Liver (tissue), 9 donors: ENCODE measurements around the gene DDX25. TPM values are rescaled to one million over a fixed set of nuclear protein-coding genes. Genes with fewer than 3 reads are reported as not detected.

ENCODE experiments used
- DNase-seq: peaks from one replicate; pipeline ENCODE4 v3.0.0-alpha.2; 2017; ENCODE audit warnings: low spot score
- H3K27ac ChIP-seq, 2 donors: one replicate each; pipeline ENCODE4 v1.7.0; 2013; ENCODE audit warnings: inconsistent platforms in 2 of 2, low read length in 2 of 2, control low read depth in 1 of 2, low read depth in 1 of 2, mild to moderate bottlenecking in 1 of 2
- H3K27me3 ChIP-seq, 4 donors: one replicate each; pipeline versions ENCODE4 v1.6.1 to v1.7.0; 2013; ENCODE audit warnings: low read length in 3 of 4, inconsistent platforms in 1 of 4, mild to moderate bottlenecking in 1 of 4, moderate library complexity in 1 of 4; ENCODE audit not compliant: control insufficient read depth in 4 of 4, insufficient read depth in 4 of 4
- H3K36me3 ChIP-seq, 4 donors: one replicate each; pipeline versions ENCODE4 v1.6.1 to v1.7.0; 2013; ENCODE audit warnings: low read length in 3 of 4, mild to moderate bottlenecking in 3 of 4, low read depth in 1 of 4, moderate library complexity in 1 of 4; ENCODE audit not compliant: control insufficient read depth in 4 of 4, insufficient read depth in 3 of 4
- H3K4me1 ChIP-seq, 4 donors: one replicate each; pipeline versions ENCODE4 v1.6.1 to v1.7.0; 2013; ENCODE audit warnings: low read length in 3 of 4, mild to moderate bottlenecking in 3 of 4, moderate library complexity in 1 of 4; ENCODE audit not compliant: control insufficient read depth in 4 of 4, insufficient read depth in 4 of 4
- H3K4me3 ChIP-seq, 3 donors: one replicate each; pipeline versions ENCODE4 v1.6.1 to v1.7.0; 2013; ENCODE audit warnings: low read length in 3 of 3, control low read depth in 1 of 3, low read depth in 1 of 3, mild to moderate bottlenecking in 1 of 3
- H3K9ac ChIP-seq, 2 donors: one replicate each; pipeline ENCODE4 v1.7.0; 2013; ENCODE audit warnings: low read length in 2 of 2, mild to moderate bottlenecking in 2 of 2, moderate library complexity in 2 of 2, control low read depth in 1 of 2, low read depth in 1 of 2
- H3K9me3 ChIP-seq, 4 donors: one replicate each; pipeline versions ENCODE4 v1.6.1 to v1.7.0; 2013; ENCODE audit warnings: low read length in 3 of 4; ENCODE audit not compliant: control insufficient read depth in 4 of 4
- EGR1 ChIP-seq, 2 donors: IDR thresholded peaks; 2 replicates each; pipeline ENCODE4 v1.6.1; 2016 to 2018; ENCODE audit warnings: antibody characterized with exemption in 2 of 2, low read depth in 2 of 2
- FOXA2 ChIP-seq: IDR thresholded peaks from 2 replicates; pipeline ENCODE4 v1.6.1; 2016; ENCODE audit warnings: antibody characterized with exemption
- GABPA ChIP-seq, 2 donors: IDR thresholded peaks in 1 of 2; conservative IDR thresholded peaks in 1 of 2; 2 replicates each; pipeline ENCODE4 v1.6.1; 2016; ENCODE audit warnings: antibody characterized with exemption in 2 of 2, mild to moderate bottlenecking in 1 of 2, moderate library complexity in 1 of 2
- HNF4A ChIP-seq, 2 donors: conservative IDR thresholded peaks; 2 replicates each; pipeline ENCODE4 v1.6.1; 2016; ENCODE audit warnings: antibody characterized with exemption in 2 of 2, mild to moderate bottlenecking in 2 of 2
- HNF4G ChIP-seq: IDR thresholded peaks from 2 replicates; pipeline ENCODE4 v1.6.1; 2016; ENCODE audit warnings: antibody characterized with exemption
- MAX ChIP-seq: IDR thresholded peaks from 2 replicates; pipeline ENCODE4 v1.6.1; 2016; ENCODE audit warnings: antibody characterized with exemption
- NR2F2 ChIP-seq: IDR thresholded peaks from 2 replicates; pipeline ENCODE4 v1.6.1; 2016; ENCODE audit warnings: antibody characterized with exemption
- RAD21 ChIP-seq, 2 donors: IDR thresholded peaks; 2 replicates each; pipeline ENCODE4 v1.6.1; 2016; ENCODE audit warnings: antibody characterized with exemption in 2 of 2, mild to moderate bottlenecking in 2 of 2
- SP1 ChIP-seq: IDR thresholded peaks from 2 replicates; pipeline ENCODE4 v1.6.1; 2018; ENCODE audit warnings: antibody characterized with exemption, mild to moderate bottlenecking
- TAF1 ChIP-seq: conservative IDR thresholded peaks from 2 replicates; pipeline ENCODE4 v1.6.1; 2016; ENCODE audit warnings: antibody characterized with exemption, mild to moderate bottlenecking
- YY1 ChIP-seq: IDR thresholded peaks from 2 replicates; pipeline ENCODE4 v1.6.1; 2016; ENCODE audit warnings: antibody characterized with exemption, mild to moderate bottlenecking
- WGBS: extraction: QIAGEN DNeasy Blood & Tissue Kit; methylation state at CpG from one replicate; pipeline ENCODE4 v1.1.7; 2013; 5-methylcytosine and 5-hydroxymethylcytosine counted together
- polyA plus RNA-seq, 2 donors: library from polyadenylated mRNA; stranded (reverse) in 1 of 2; unstranded in 1 of 2; fragments of 200-250 nt in 1 of 2; fragments of >200 nt in 1 of 2; fragmentation: Nextera tagmentation in 1 of 2; extraction: Ambion mirVana in 1 of 2; gene quantifications; one replicate each; pipeline versions ENCODE4 v1.2.1 to v1.2.3, GENCODE V29; 2013 to 2015
- total RNA-seq, 2 donors: library from RNA; depleted of rRNA; stranded (reverse); fragments of >200 nt; gene quantifications; one replicate each; pipeline ENCODE4 v1.2.3, GENCODE V29; 2014
- TF ChIP-seq, protein P1 (sequence below): IDR thresholded peaks from 2 replicates; pipeline ENCODE4 v1.6.1; 2016; ENCODE audit warnings: antibody characterized with exemption
- TF ChIP-seq, protein P2 (sequence below): IDR thresholded peaks from 2 replicates; pipeline ENCODE4 v1.6.1; 2016; ENCODE audit warnings: antibody characterized with exemption, mild to moderate bottlenecking
- TF ChIP-seq, protein P3 (sequence below): fragments of 150-350 bp; IDR thresholded peaks from 2 replicates; pipeline ENCODE4 v1.5.1; 2017; ENCODE audit warnings: improper control_type of control experiment, low read depth, low read length; ENCODE audit not compliant: missing input control
- TF ChIP-seq, protein P4 (sequence below): IDR thresholded peaks from 2 replicates; pipeline ENCODE4 v1.6.1; 2016; ENCODE audit warnings: antibody characterized with exemption
- donor health status: healthy.
- donor health status: healthy.
- donor health status: healthy.
- donor health status: healthy.
- donor health status: healthy.

Gene DDX25
- total and polyA plus RNA-seq, 4 donors, result 0.07 to 0.79 (median 0.31) TPM

DNA sequence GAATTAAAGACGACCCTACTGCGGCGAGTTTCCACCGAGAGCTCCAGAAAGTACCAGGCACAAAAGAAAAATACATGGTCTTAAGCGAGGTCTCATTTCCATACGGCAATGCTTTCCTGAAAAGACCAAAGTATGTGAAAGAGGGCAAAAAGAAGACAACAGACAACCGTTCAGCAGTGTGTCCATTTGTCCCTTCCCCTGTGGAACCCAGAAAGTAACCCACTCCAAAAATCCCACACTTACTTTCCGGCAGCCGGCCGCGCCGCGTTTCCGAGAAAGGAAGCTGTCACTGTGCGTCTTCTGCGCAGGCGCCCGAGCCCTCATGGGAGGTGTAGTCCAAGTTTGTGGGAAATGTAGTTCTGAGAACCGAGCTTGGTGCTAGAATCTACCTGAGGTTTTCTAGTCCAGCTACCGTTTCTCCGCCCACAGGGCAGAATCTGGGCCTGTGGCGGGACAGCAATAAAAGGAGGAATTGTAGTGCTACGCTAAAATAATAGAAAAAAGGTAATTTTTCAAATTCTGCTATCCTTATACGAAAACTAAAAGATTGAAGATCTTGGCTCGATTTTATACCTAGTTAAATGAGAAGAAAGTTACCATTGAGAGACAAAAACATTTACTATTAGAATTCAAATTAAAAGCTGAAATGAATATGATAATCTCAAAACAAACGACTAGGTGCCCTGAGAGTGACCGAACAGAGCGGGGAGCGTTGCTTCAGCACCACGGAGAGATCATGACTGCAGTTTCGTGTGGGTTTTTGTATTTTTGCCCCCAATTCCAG lies 1.2 kb upstream of the DDX25 start, which contains the start of gene PUS3:
TSS of gene PUS3 (minus strand) at position 280 of the 784 bp plus-strand sequence. CDS start 6,922 bp downstream, outside the sequence.
- H3K27ac ChIP-seq, result peak within 1 kb of the TSS; percentile 80 to 98
- peaks cover 7 to 23% (median 12%) of the 10 kb centered on the region in 4 donors for H3K4me1 ChIP-seq
- WGBS, result 3% methylated on average over 31 of the region's 31 CpGs
- H3K9ac ChIP-seq, result peak within 1 kb of the TSS; percentile 67 to 90
- H3K9me3 ChIP-seq, result no peaks in the 10 kb centered on the region
- H3K4me3 ChIP-seq, result peak within 1 kb of the TSS; percentile 74 to 98 (median 91)
- no peaks in the 10 kb centered on the region for H3K27me3 ChIP-seq
- H3K36me3 ChIP-seq, result peaks cover 3 to 11% (median 6%) of the 10 kb centered on the region in 4 donors
- peak; percentile 86 for DNase-seq
- TF ChIP-seq, protein P1, sequence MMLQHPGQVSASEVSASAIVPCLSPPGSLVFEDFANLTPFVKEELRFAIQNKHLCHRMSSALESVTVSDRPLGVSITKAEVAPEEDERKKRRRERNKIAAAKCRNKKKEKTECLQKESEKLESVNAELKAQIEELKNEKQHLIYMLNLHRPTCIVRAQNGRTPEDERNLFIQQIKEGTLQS, result no peak
- no peak for TF ChIP-seq HNF4G
- peak; percentile 54 for TF ChIP-seq MAX
- peak; percentile 31 for TF ChIP-seq SP1
- TF ChIP-seq, protein P2, sequence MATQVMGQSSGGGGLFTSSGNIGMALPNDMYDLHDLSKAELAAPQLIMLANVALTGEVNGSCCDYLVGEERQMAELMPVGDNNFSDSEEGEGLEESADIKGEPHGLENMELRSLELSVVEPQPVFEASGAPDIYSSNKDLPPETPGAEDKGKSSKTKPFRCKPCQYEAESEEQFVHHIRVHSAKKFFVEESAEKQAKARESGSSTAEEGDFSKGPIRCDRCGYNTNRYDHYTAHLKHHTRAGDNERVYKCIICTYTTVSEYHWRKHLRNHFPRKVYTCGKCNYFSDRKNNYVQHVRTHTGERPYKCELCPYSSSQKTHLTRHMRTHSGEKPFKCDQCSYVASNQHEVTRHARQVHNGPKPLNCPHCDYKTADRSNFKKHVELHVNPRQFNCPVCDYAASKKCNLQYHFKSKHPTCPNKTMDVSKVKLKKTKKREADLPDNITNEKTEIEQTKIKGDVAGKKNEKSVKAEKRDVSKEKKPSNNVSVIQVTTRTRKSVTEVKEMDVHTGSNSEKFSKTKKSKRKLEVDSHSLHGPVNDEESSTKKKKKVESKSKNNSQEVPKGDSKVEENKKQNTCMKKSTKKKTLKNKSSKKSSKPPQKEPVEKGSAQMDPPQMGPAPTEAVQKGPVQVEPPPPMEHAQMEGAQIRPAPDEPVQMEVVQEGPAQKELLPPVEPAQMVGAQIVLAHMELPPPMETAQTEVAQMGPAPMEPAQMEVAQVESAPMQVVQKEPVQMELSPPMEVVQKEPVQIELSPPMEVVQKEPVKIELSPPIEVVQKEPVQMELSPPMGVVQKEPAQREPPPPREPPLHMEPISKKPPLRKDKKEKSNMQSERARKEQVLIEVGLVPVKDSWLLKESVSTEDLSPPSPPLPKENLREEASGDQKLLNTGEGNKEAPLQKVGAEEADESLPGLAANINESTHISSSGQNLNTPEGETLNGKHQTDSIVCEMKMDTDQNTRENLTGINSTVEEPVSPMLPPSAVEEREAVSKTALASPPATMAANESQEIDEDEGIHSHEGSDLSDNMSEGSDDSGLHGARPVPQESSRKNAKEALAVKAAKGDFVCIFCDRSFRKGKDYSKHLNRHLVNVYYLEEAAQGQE, result peak; percentile 99
- TF ChIP-seq TAF1, result peak; percentile 84
- TF ChIP-seq, protein P3, sequence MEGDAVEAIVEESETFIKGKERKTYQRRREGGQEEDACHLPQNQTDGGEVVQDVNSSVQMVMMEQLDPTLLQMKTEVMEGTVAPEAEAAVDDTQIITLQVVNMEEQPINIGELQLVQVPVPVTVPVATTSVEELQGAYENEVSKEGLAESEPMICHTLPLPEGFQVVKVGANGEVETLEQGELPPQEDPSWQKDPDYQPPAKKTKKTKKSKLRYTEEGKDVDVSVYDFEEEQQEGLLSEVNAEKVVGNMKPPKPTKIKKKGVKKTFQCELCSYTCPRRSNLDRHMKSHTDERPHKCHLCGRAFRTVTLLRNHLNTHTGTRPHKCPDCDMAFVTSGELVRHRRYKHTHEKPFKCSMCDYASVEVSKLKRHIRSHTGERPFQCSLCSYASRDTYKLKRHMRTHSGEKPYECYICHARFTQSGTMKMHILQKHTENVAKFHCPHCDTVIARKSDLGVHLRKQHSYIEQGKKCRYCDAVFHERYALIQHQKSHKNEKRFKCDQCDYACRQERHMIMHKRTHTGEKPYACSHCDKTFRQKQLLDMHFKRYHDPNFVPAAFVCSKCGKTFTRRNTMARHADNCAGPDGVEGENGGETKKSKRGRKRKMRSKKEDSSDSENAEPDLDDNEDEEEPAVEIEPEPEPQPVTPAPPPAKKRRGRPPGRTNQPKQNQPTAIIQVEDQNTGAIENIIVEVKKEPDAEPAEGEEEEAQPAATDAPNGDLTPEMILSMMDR, result no peak
- TF ChIP-seq YY1, result peak; percentile 44
- no peak for TF ChIP-seq EGR1 (IDR thresholded peaks at IDR 0.05; ENCODE audit: low read depth in 2 of 2)
- TF ChIP-seq, protein P4, sequence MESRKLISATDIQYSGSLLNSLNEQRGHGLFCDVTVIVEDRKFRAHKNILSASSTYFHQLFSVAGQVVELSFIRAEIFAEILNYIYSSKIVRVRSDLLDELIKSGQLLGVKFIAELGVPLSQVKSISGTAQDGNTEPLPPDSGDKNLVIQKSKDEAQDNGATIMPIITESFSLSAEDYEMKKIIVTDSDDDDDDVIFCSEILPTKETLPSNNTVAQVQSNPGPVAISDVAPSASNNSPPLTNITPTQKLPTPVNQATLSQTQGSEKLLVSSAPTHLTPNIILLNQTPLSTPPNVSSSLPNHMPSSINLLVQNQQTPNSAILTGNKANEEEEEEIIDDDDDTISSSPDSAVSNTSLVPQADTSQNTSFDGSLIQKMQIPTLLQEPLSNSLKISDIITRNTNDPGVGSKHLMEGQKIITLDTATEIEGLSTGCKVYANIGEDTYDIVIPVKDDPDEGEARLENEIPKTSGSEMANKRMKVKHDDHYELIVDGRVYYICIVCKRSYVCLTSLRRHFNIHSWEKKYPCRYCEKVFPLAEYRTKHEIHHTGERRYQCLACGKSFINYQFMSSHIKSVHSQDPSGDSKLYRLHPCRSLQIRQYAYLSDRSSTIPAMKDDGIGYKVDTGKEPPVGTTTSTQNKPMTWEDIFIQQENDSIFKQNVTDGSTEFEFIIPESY, result peak; percentile 32
- TF ChIP-seq RAD21 (IDR thresholded peaks at IDR 0.05), result peak in 1 of 2 donors; percentile 13
- no peak for TF ChIP-seq FOXA2
- peak; percentile 38 to 89 for TF ChIP-seq GABPA (IDR thresholded peaks at IDR 0.05 in 1 of 2, conservative IDR thresholded peaks at IDR 0.05 in 1 of 2)
- TF ChIP-seq NR2F2, result no peak
- peak; percentile 26 to 28 for TF ChIP-seq HNF4A (conservative IDR thresholded peaks at IDR 0.05)
